GM12878 (cell line): ENCODE measurements around the gene DPM2. TPM values are rescaled to one million over a fixed set of nuclear protein-coding genes. Genes with fewer than 3 reads are reported as not detected.

Experiments used
- ATAC-seq: fragments of 200-7000 bp; cut with Tn5 transposase; 3 replicates; pipeline ENCODE4 v1.9.1; 2020; ENCODE audit warnings: mild to moderate bottlenecking, moderate library complexity
- BruUV-seq: library from RNA; stranded (reverse); fragments of 400-500 nt; replicated peaks from 2 replicates; lab custom pipeline; 2021; lab: Mats Ljungman, UMichigan
- CTCF ChIA-PET: fragments of 300-600 bp; sonication (Branson Sonifier 250); formaldehyde crosslinking; extraction: SDS; loops from one replicate; lab custom pipeline; 2021; ENCODE audit warnings: inconsistent platforms; lab: Yijun Ruan, JAX
- POLR2A ChIA-PET: fragments of 350-600 bp; formaldehyde crosslinking; extraction: SDS; loops from one replicate; lab custom pipeline; 2021; ENCODE audit warnings: inconsistent platforms; lab: Charles Lee
- RAD21 ChIA-PET: fragments of 300-600 bp; sonication (Branson Sonifier 250); formaldehyde crosslinking; loops from one replicate; lab custom pipeline; 2023; ENCODE audit warnings: antibody characterized with exemption; ENCODE audit not compliant: unreplicated experiment; lab: Charles Lee
- SMC1A ChIA-PET: fragments of 300-600 bp; sonication (Branson Sonifier 250); formaldehyde crosslinking; loops from one replicate; lab custom pipeline; 2023; ENCODE audit not compliant: unreplicated experiment, uncharacterized antibody; lab: Charles Lee
- DNase-seq: peaks from one replicate; pipeline ENCODE4 v3.0.0-alpha.2; 2011; ENCODE audit warnings: low read depth, low spot score
- FAIRE-seq: peaks from 3 replicates; lab custom pipeline; 2011; peaks lifted over from hg19 to GRCh38; lab: Jason Lieb, UNC
- H2AFZ ChIP-seq: 2 replicates; pipeline ENCODE4 v1.6.0; 2011; ENCODE audit warnings: low read depth, low read length, control low read depth; ENCODE audit not compliant: control insufficient read depth
- H3K27ac ChIP-seq: 2 replicates; pipeline ENCODE4 v1.5.1; 2011; ENCODE audit warnings: control low read depth; ENCODE audit not compliant: control insufficient read depth, insufficient read depth
- H3K27me3 ChIP-seq, 2 experiments: replicated peaks in 1 of 2; 2 replicates each; pipeline versions ENCODE4 v1.6.0 to v1.6.1; 2011; ENCODE audit warnings: low read length in 1 of 2; ENCODE audit not compliant: control insufficient read depth in 2 of 2, insufficient read depth in 2 of 2
- H3K36me3 ChIP-seq, 2 experiments: 2 replicates each; pipeline ENCODE4 v1.5.1; 2011; ENCODE audit warnings: low read length in 1 of 2; ENCODE audit not compliant: control insufficient read depth in 2 of 2, insufficient read depth in 2 of 2
- H3K4me1 ChIP-seq: 2 replicates; pipeline ENCODE4 v1.6.1; 2011; ENCODE audit warnings: mild to moderate bottlenecking, low read length, moderate library complexity, mixed read lengths; ENCODE audit not compliant: control insufficient read depth, insufficient read depth
- H3K4me2 ChIP-seq: 2 replicates; pipeline ENCODE4 v1.6.0; 2011; ENCODE audit warnings: control low read depth; ENCODE audit not compliant: control insufficient read depth, insufficient read depth
- H3K4me3 ChIP-seq: fragments of 200-600 bp; sonication (generic); 2 replicates; pipeline ENCODE4 v1.5.1; 2016
- H3K79me2 ChIP-seq: 2 replicates; pipeline ENCODE4 v1.6.0; 2011; ENCODE audit warnings: low read length; ENCODE audit not compliant: control insufficient read depth, insufficient read depth
- H3K9ac ChIP-seq: 2 replicates; pipeline ENCODE4 v1.8.0; 2011; ENCODE audit warnings: low read length, control low read depth, mixed read lengths; ENCODE audit not compliant: control insufficient read depth, insufficient read depth
- H3K9me3 ChIP-seq: replicated peaks from 3 replicates; pipeline ENCODE4 v1.5.1; 2011; ENCODE audit warnings: mild to moderate bottlenecking, low read length; ENCODE audit not compliant: control insufficient read depth, insufficient read depth
- H4K20me1 ChIP-seq: 2 replicates; pipeline ENCODE4 v1.6.0; 2011; ENCODE audit not compliant: control insufficient read depth, insufficient read depth
- WGBS: methylation state at CpG from one replicate; pipeline ENCODE4 v1.1.6; 2016; ENCODE audit warnings: low lambda C conversion rate; ENCODE audit not compliant: insufficient replicate concordance, insufficient coverage; ENCODE audit errors: missing lambda C conversion rate; 5-methylcytosine and 5-hydroxymethylcytosine counted together
- in situ Hi-C: fragments of 300-500 bp; cut with MboI; formaldehyde crosslinking; loops from 9 replicates; pipeline ENCODE4 v1.14.3; 2018; ENCODE audit warnings: mixed read lengths
- intact Hi-C: fragments of 100-400 bp; cut with micrococcal nuclease; formaldehyde crosslinking; loops from one replicate; pipeline ENCODE4 v1.14.2; 2022; ENCODE audit not compliant: unreplicated experiment
- polyA plus RNA-seq, 11 experiments: library from polyadenylated mRNA; depleted of rRNA in 4 of 11; unstranded in 6 of 11; stranded (reverse) in 5 of 11; fragments of >200 nt; fragmentation: Nextera tagmentation in 4 of 11; fragmentation: Illumina TruSeq in 1 of 11; extraction: Ambion mirVana in 4 of 11; extraction: Trizol in 1 of 11; gene quantifications; 1 replicate in 1 of 11; 2 replicates in 10 of 11; pipeline versions ENCODE4 v1.2.1 to v1.2.3, GENCODE V29; 2011 to 2016; ENCODE audit warnings: inconsistent platforms in 2 of 11, missing spikeins in 2 of 11, low read depth in 1 of 11
- total RNA-seq, 4 experiments: library from RNA; depleted of rRNA in 3 of 4; stranded (reverse); fragments of >200 nt in 3 of 4; fragmentation: Illumina TruSeq in 1 of 4; extraction: Trizol in 1 of 4; gene quantifications; 2 replicates each; pipeline versions ENCODE4 v1.2.1 to v1.2.3, GENCODE V29; 2013 to 2021
- TF ChIP-seq, protein P1 (sequence below): IDR thresholded peaks from 2 replicates; pipeline ENCODE4 v1.6.1; 2012; ENCODE audit warnings: improper control_type of control experiment, low read depth, low read length; ENCODE audit not compliant: insufficient replicate concordance
- TF ChIP-seq, protein P2 (sequence below): fragments of 450-650 bp; IDR thresholded peaks from 2 replicates; pipeline ENCODE4 v1.6.1; 2016; ENCODE audit warnings: mild to moderate bottlenecking
- TF ChIP-seq, protein P3 (sequence below): IDR thresholded peaks from 2 replicates; pipeline ENCODE4 v1.6.1; 2012; ENCODE audit warnings: low read depth, low read length, improper control_type of control experiment

The DPM2 gene
- total and polyA plus RNA-seq, 10 of the 15 experiments (the other 5 are each of a cell fraction or from before 2014, with no cell fraction given), result 22.7 to 77.9 (median 44.7) TPM

DNA sequence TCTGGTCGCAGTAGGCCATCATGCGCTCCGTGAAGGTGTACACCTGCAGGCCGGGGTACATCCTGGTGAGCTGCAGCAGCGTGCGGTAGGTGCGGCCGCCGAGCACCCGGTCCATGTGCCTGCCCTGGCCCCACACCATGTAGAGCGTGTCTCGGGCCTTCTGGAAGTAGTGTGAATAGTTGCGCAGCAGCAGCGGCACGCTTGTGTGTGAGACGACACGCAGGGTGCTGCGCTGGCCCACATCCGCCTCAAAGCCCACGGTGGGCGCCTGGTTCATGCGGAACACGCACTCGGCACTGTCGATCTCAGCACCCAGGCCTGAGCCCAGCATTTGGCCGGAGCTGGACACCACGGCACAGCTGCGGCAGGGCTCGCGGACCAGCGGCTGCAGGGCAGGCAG is 25.4 kb downstream of the DPM2 start:
- Histone ChIP-seq H2AFZ (no peak overlapping the region), H3K9ac (peak overlapping the region; percentile 57), H3K79me2 (peaks cover 39% of the 10 kb centered on the region), H4K20me1 (no peaks in the 10 kb centered on the region), H3K4me2 (peak overlapping the region; percentile 90), H3K9me3 (no peaks in the 10 kb centered on the region), H3K36me3 (peaks cover 10 to 22% of the 10 kb centered on the region in 2 experiments; a peak in 2 of 4 replicates), H3K27me3 (no peaks in the 10 kb centered on the region), H3K4me1 (peaks cover 40% of the 10 kb centered on the region), H3K27ac (peak overlapping the region; percentile 86), H3K4me3 (no peak overlapping the region)
- CTCF ChIA-PET, result interaction anchor here (1.3 to 1.7 kb wide), 3 partner anchors 8 to 43 kb away, joined by 3 to 7 read pairs (median 5); no protein-coding TSS in a partner anchor
- TF ChIP-seq, protein P1, sequence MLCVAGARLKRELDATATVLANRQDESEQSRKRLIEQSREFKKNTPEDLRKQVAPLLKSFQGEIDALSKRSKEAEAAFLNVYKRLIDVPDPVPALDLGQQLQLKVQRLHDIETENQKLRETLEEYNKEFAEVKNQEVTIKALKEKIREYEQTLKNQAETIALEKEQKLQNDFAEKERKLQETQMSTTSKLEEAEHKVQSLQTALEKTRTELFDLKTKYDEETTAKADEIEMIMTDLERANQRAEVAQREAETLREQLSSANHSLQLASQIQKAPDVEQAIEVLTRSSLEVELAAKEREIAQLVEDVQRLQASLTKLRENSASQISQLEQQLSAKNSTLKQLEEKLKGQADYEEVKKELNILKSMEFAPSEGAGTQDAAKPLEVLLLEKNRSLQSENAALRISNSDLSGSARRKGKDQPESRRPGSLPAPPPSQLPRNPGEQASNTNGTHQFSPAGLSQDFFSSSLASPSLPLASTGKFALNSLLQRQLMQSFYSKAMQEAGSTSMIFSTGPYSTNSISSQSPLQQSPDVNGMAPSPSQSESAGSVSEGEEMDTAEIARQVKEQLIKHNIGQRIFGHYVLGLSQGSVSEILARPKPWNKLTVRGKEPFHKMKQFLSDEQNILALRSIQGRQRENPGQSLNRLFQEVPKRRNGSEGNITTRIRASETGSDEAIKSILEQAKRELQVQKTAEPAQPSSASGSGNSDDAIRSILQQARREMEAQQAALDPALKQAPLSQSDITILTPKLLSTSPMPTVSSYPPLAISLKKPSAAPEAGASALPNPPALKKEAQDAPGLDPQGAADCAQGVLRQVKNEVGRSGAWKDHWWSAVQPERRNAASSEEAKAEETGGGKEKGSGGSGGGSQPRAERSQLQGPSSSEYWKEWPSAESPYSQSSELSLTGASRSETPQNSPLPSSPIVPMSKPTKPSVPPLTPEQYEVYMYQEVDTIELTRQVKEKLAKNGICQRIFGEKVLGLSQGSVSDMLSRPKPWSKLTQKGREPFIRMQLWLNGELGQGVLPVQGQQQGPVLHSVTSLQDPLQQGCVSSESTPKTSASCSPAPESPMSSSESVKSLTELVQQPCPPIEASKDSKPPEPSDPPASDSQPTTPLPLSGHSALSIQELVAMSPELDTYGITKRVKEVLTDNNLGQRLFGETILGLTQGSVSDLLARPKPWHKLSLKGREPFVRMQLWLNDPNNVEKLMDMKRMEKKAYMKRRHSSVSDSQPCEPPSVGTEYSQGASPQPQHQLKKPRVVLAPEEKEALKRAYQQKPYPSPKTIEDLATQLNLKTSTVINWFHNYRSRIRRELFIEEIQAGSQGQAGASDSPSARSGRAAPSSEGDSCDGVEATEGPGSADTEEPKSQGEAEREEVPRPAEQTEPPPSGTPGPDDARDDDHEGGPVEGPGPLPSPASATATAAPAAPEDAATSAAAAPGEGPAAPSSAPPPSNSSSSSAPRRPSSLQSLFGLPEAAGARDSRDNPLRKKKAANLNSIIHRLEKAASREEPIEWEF, result no peak
- TF ChIP-seq, protein P2, sequence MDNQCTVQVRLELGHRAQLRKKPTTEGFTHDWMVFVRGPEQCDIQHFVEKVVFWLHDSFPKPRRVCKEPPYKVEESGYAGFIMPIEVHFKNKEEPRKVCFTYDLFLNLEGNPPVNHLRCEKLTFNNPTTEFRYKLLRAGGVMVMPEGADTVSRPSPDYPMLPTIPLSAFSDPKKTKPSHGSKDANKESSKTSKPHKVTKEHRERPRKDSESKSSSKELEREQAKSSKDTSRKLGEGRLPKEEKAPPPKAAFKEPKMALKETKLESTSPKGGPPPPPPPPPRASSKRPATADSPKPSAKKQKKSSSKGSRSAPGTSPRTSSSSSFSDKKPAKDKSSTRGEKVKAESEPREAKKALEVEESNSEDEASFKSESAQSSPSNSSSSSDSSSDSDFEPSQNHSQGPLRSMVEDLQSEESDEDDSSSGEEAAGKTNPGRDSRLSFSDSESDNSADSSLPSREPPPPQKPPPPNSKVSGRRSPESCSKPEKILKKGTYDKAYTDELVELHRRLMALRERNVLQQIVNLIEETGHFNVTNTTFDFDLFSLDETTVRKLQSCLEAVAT, result peak; percentile 29; the same call in 1 of the 2 replicates
- TF ChIP-seq, protein P3, sequence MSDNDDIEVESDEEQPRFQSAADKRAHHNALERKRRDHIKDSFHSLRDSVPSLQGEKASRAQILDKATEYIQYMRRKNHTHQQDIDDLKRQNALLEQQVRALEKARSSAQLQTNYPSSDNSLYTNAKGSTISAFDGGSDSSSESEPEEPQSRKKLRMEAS, result no peak
- intact Hi-C loops (no loop called here), in situ Hi-C loops (loop anchor here (5.0 kb wide), 1 partner anchor 175 kb away; the partner anchor contains the start of gene TOR2A)
- BruUV-seq, result no TSS peak
- SMC1A ChIA-PET, result interaction anchor here (0.7 kb wide), 1 partner anchor 133 kb away, joined by 3 read pairs; no protein-coding TSS in a partner anchor
- WGBS, result 98% methylated on average over 23 of the region's 31 CpGs
- RAD21 ChIA-PET, result interaction anchor here (1.3 to 1.7 kb wide), 2 partner anchors 9 to 141 kb away, joined by 3 to 4 read pairs; no protein-coding TSS in a partner anchor
- POLR2A ChIA-PET, result interaction anchor here (1.4 to 6.9 kb wide), 2 partner anchors 10 to 23 kb away, joined by 3 to 166 read pairs; partner anchors contain the start of gene ST6GALNAC6
- no peak for DNase-seq
- no peak for FAIRE-seq
- ATAC-seq, result no peak
